Panc1 (cell line): Measurements from ENCODE around the gene SPATA32.

Experiments
- CTCF ChIP-seq: fragments of 450-650 bp; IDR thresholded peaks from 2 replicates; pipeline ENCODE4 v1.5.1; 2017; ENCODE audit warnings: mild to moderate bottlenecking
- POLR2AphosphoS5 ChIP-seq: IDR thresholded peaks from 2 replicates; pipeline ENCODE4 v1.6.1; 2012; ENCODE audit warnings: mild to moderate bottlenecking, low read depth, low read length, moderate library complexity
- REST ChIP-seq, 2 experiments: IDR thresholded peaks; 2 replicates each; pipeline ENCODE4 v1.6.1; 2011 to 2012; ENCODE audit warnings: low read depth in 2 of 2, control low read depth in 1 of 2, low read length in 1 of 2, mild to moderate bottlenecking in 1 of 2, moderate library complexity in 1 of 2; ENCODE audit not compliant: insufficient read depth in 1 of 2
- SIN3A ChIP-seq: IDR thresholded peaks from 2 replicates; pipeline ENCODE4 v1.6.1; 2012; ENCODE audit warnings: low read depth, mild to moderate bottlenecking, low read length, moderate library complexity, borderline replicate concordance; ENCODE audit not compliant: insufficient read depth
- TCF7L2 ChIP-seq: IDR thresholded peaks from 2 replicates; pipeline ENCODE4 v1.6.1; 2011; ENCODE audit warnings: mild to moderate bottlenecking, low read depth, low read length, inconsistent platforms

DNA sequence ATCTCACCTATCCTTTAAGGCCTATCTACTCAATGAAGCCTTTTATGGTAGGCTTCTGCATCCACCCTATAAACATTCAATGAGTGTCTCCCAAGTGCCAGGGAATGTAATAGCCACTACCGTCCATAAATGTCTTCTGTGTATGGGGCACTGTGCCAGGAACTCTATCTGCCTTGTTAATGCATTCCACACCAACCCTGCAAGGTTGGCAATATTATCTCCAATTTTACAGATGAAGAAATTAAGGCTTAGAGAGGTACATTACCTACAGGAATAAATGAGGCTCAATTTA is 34.9 kb upstream of the SPATA32 start:
- TF ChIP-seq CTCF, result no peak
- no peak for TF ChIP-seq SIN3A
- no peak for TF ChIP-seq TCF7L2
- TF ChIP-seq POLR2AphosphoS5, result no peak; the same call in 1 of the 2 replicates
- no peak for TF ChIP-seq REST (IDR thresholded peaks at IDR 0.05; ENCODE audit: insufficient read depth in 1 of 2, low read depth in 2 of 2, low read length in 1 of 2)
